Fibroblast of skin of left biceps (primary cell): ENCODE data around the gene FSHR.

Source experiments
- DNase-seq, 2 experiments: peaks; one replicate each; pipeline ENCODE4 v3.0.0-alpha.2; 2013; ENCODE audit warnings: low read depth in 2 of 2

Gene FSHR

GRCh38 chr2:49113046-49113445 lies 41.3 kb downstream of the FSHR start:
- no peak for DNase-seq

- DNase-seq: no peak
Measured at GRCh38 chr2:49111456-49111855, 42.9 kb downstream of the FSHR start.

GRCh38 chr2:49111006-49111405 lies 43.3 kb downstream of the FSHR start:
- no peak for DNase-seq

- DNase-seq: no peak
Measured at GRCh38 chr2:49110571-49110970, 43.7 kb downstream of the FSHR start.

GRCh38 chr2:49108851-49109250 lies 45.5 kb downstream of the FSHR start:
- DNase-seq: no peak

GRCh38 chr2:49108436-49108835 lies 45.9 kb downstream of the FSHR start:
- no peak for DNase-seq

GRCh38 chr2:49105506-49105905 lies 48.8 kb downstream of the FSHR start:
- DNase-seq: no peak

GRCh38 chr2:49102146-49102545 lies 52.2 kb downstream of the FSHR start:
- DNase-seq: no peak

GRCh38 chr2:49080681-49081080 lies 73.6 kb downstream of the FSHR start:
- no peak for DNase-seq

- DNase-seq: no peak
Measured at GRCh38 chr2:49070716-49071115, 83.6 kb downstream of the FSHR start.

GRCh38 chr2:49069829-49070228 lies 84.5 kb downstream of the FSHR start:
- no peak for DNase-seq

GRCh38 chr2:49068613-49069012 lies 85.7 kb downstream of the FSHR start:
- DNase-seq: no peak

GRCh38 chr2:49067971-49068370 lies 86.3 kb downstream of the FSHR start:
- no peak for DNase-seq

GRCh38 chr2:49053156-49053555 lies 101.2 kb downstream of the FSHR start:
- DNase-seq: no peak

GRCh38 chr2:49050265-49050664 lies 104.0 kb downstream of the FSHR start:
- no peak for DNase-seq

- DNase-seq: no peak
Measured at GRCh38 chr2:49049161-49049560, 105.2 kb downstream of the FSHR start.

- DNase-seq: no peak
Measured at GRCh38 chr2:49045083-49045482, 109.2 kb downstream of the FSHR start.

GRCh38 chr2:49044350-49045079 lies 109.8 kb downstream of the FSHR start:
- DNase-seq: no peak

- DNase-seq: no peak
Measured at GRCh38 chr2:49043405-49043982, 110.8 kb downstream of the FSHR start.

- no peak for DNase-seq
Measured at GRCh38 chr2:49042488-49042887, 111.8 kb downstream of the FSHR start.

- DNase-seq: no peak
Measured at GRCh38 chr2:49041061-49041460, 113.3 kb downstream of the FSHR start.

- no peak for DNase-seq
Measured at GRCh38 chr2:49037197-49037596, 117.1 kb downstream of the FSHR start.

GRCh38 chr2:49035481-49035880 lies 118.8 kb downstream of the FSHR start:
- DNase-seq: no peak
